HG02938 (cell line): ENCODE data around the gene PRIM2.
A peak's percentile ranks its signal among the peaks of the same experiment; 100 is the strongest.
"Not testable (repeated sequence)": the region's sequence is repeated elsewhere in the genome, so short reads cannot be mapped to it uniquely, and the experiment has no call there.

ENCODE experiments used
- ATAC-seq: cut with Tn5 transposase; IDR thresholded peaks from one replicate; pipeline ENCODE4 v1.9.1; 2021; ENCODE audit warnings: mild to moderate bottlenecking, moderate library complexity; ENCODE audit not compliant: unreplicated experiment

PRIM2 gene

GRCh38 chr6:57444787-57445186 is 127.4 kb downstream of the PRIM2 start:
- ATAC-seq: not testable (repeated sequence)

- peak; percentile 60 for ATAC-seq
These were observed 127.9 kb downstream of the PRIM2 start for GRCh38 chr6:57445379-57445778.

GRCh38 chr6:57445790-57446468 is 128.5 kb downstream of the PRIM2 start:
- ATAC-seq: peak; percentile 77

GRCh38 chr6:57449496-57450066 is 132.2 kb downstream of the PRIM2 start:
- not testable (repeated sequence) for ATAC-seq

DNA sequence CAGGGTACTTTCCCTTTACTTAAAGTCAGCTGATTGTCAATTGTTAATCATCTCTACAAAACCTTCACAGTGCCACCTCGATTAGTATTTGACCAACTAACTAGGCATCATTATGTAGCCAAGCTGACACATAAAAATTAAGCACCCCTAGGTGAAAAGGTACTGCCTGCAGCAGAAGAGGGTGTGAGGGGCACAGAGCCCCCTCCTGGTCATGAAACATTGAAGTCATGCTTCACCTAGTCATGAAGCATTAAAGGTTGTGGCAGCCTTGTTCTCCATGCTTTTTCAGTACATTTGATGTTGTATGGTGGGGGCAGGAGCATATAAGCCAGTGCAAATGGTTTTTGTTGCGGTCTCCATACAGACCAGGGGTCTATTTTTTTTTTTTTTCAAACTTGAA is 142.4 kb downstream of the PRIM2 start:
- ATAC-seq: not testable (repeated sequence)

- not testable (repeated sequence) for ATAC-seq
These were observed 143.6 kb downstream of the PRIM2 start for GRCh38 chr6:57461022-57461421.

GRCh38 chr6:57463809-57464208 is 146.4 kb downstream of the PRIM2 start:
- ATAC-seq: not testable (repeated sequence)

DNA sequence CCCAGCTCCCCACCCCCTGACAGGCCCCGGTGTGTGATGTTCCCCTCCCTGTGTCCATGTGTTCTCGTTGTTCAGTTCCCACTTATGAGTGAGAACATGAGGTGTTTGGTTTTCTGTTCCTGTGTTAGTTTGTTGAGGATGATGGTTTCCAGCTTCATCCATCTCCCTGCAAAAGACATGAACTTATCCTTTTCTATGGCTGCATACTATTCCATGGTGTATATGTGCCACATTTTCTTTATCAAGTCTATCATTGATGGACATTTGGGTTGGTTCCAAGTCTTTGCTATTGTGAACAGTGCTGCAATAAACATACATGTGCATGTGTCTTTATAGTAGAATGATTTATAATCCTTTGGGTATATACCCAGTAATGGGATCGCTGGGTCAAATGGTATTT is 148.5 kb downstream of the PRIM2 start:
- not testable (repeated sequence) for ATAC-seq

DNA sequence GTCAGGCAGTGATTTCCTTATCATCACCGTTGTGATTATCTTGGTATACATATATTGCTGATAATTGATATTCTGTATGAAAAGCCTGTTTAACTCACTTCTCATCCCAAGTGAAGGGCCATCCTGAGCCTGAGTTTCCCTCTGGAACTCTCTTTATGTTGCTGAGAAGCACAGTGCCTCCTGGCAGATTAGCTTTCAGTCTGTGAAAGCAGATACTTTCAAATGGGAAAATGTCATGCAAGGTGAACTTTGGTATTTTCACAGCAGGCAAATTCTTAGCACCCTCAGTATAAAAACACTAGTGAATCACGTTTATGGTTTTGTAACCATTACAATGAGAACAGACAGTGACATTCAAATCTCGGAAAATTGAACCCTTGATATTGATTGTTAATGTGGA is 151.6 kb downstream of the PRIM2 start:
- ATAC-seq: no peak

DNA sequence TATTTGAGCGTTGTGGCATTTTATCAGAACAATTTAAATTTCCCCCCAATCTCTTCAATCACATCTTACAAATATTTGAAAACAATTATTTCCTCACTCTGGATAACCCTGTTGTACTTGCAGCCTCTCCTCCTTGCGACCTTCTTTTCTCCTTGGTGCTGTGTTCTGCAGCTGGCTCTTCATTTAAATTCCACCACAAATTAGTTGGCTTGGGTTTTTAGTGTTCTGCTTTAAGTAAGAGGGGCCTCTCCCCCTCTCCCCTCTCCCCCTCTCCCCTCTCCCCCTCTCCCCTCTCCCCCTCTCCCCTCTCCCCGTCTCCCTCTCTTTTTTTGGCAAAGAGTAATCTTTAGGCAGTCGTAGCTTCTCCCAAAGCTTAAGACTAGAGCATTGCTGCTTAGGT is 152.7 kb downstream of the PRIM2 start:
- not testable (repeated sequence) for ATAC-seq

- not testable (repeated sequence) for ATAC-seq
These were observed 154.0 kb downstream of the PRIM2 start for GRCh38 chr6:57471314-57471864.

DNA sequence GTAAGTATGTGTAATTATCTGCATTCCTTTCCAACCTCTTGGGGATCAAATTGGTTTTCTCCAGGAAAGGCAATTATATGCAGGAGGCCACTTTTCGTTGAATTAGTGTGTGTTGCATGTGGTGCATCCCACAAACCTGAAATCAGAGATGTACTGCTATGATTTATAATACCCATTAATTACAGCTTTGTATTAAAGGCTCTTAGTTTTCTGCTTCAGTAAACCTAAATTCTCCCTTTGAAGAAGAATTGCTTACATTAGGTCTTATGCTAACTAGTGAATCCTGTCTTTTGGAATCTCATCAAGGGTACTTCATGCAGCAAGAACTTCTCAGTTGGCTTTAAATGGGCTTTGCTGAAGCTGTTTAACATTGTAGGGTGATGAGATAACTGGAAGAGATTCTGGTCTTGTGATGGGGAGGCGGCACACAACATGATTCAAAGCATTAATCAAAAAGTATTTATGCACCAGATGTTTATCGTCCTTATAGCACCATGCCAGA is 155.5 kb downstream of the PRIM2 start:
- ATAC-seq: not testable (repeated sequence)

GRCh38 chr6:57474862-57475475 is 157.5 kb downstream of the PRIM2 start:
- not testable (repeated sequence) for ATAC-seq

DNA sequence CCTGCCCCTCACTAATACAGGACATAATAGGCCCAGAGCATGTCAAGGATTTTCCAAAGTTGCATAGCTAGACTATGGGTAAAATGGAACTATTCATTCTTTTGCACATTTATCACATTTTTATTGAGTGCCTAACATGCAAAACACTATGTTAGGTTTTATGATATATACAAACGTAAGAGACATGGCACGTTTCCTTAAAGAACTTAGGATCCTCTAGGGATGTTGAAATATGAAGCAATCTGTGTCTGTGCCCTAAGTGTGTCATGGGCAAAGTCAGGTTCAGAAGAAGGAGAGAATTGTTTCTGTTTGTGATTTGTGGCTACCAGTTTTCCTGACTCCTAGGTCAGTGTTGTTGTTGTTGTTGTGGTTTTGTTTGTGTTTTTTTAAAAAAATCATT is 158.2 kb downstream of the PRIM2 start:
- ATAC-seq: not testable (repeated sequence)

DNA sequence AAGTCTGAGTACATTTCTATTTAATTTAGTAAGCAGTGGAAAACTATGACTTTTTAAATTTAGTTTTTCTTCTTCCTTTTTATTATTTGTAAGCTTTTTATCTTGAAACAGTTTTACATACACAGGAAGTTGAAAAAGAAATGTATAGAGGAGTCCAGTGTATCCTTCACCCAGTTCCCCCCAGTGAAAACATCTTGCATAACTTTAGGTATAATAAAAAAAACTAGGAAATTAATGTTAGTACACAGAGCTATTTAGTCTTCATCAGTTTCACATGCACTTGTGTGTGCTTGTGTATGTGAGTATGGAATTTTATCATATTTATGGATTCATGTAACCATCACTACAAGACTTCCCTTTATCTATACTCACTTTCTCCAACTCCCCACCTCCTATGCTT is 162.8 kb downstream of the PRIM2 start:
- ATAC-seq: not testable (repeated sequence)

DNA sequence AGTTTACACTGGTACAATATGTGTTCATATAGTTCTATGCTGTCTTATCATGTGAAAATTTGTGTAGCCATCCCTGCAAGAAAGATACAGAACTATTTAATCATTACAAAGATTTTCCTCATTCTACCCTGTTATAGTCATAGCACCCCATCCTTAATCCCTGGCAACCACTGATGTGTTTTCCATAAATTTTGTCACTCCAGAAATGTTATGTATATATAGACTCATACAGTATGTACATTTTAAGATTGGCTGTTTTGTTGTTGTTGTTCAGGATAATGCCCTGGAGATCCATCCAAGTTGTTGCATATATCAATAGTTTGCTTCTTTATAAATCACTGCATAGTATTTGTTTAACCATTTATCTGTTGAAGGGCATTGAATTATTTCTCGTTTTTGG is 163.7 kb downstream of the PRIM2 start:
- ATAC-seq: not testable (repeated sequence)

DNA sequence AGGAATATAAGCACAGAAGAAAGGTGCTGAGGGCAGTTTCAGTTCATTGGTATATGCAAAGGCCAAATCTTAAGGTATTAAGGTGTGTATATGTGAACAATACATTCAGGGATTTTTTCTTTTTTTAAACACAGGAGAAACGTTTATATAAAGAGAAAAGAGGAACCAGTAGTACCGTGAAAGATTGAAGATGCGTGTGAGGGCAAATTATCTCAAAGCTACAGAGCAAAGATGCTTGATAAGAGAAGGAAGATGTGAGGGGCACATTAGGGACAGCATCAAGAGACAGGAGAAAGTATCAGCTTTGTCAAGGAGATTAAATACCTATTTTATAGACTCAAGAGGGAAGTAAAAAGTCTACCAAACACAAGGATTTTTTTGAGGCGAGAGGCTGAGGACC is 165.0 kb downstream of the PRIM2 start:
- not testable (repeated sequence) for ATAC-seq

DNA sequence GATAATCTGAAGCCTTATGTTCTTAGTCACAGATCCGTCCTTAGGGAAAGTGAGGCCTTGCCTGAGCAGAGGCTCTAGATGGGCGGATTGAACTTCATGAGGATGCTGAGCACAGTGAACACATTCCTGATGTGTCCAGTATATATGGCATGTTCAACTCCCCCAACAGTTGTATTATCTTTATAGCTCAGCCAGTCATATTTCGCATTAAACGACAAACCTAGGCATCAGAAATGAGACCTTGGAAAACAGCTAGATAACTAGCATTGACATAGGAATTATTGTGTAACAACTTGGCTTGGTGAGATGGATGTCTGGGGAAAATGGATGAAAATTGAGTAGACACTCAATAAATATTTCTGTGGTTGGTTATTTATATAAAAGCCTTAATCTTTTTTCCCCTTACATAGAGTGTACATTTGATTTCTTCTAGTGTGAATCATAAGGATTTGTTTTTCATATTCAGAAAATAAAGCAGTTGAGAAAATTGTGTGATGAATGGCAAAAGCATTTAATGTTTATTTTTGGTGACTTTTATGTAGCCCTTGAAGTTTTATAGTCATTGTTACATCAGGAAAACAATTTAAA is 169.2 kb downstream of the PRIM2 start:
- ATAC-seq: not testable (repeated sequence)

GRCh38 chr6:57488551-57488950 is 171.1 kb downstream of the PRIM2 start:
- ATAC-seq: not testable (repeated sequence)

GRCh38 chr6:57489887-57490286 is 172.5 kb downstream of the PRIM2 start:
- not testable (repeated sequence) for ATAC-seq

- not testable (repeated sequence) for ATAC-seq
These were observed 174.4 kb downstream of the PRIM2 start for GRCh38 chr6:57491795-57492194.
